AG08395 (cell line): ENCODE data around the gene SBNO1.
A peak's percentile ranks its signal among the peaks of the same experiment; 100 is the strongest.
"Not testable (repeated sequence)": the region's sequence is repeated elsewhere in the genome, so short reads cannot be mapped to it uniquely, and the experiment has no call there.

Experiments used
- DNase-seq: peaks from one replicate; pipeline ENCODE4 v3.0.0; 2012; ENCODE audit warnings: mixed read lengths, low spot score

The SBNO1 gene

DNA sequence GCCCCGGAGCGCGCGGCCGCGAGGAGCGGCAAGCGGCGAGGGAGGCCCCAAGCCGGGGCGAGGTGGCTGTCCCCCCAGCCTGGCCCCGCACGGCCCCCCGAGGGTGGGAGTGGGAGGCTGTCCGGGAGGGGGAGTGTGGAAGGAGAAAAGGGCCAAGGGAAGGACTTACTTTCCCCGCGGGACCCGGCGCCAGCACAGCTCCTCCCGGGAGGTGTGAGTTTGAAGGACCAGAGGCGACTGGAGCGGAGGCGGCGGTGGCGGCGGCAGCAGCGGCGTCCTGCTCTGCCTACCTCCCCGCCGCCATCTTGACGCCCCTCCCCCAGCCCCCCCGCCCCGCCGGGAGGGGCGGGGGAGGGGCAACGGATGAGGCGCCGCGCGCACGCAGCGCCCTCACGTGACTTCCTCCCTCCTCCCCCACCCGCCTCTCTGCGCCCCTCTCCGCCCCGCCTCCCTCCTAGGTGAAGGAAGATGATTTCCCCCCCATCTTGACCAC, at the start of gene SBNO1:
TSS of gene SBNO1 (minus strand) at position 316 of the 493 bp plus-strand sequence. CDS start 14,406 bp downstream, outside the sequence.
- peak; percentile 97 for DNase-seq

DNA sequence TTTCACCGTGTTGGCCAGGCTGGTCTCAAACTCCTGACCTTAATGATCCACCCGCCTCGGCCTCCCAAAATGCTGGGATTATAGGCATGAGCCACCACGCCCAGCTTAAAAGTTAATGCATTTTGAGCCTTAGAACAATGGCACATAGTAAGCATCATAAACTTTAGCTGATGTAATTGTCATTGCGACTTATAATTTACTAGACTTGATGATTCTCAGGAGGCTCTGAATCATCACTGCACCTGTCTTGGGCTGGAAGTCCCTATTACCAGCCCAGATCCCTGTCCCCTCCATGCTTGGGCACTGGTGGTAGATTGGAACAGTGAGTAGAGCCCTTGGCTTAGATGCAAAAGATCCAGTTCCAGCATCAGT, 45.4 kb upstream of the SBNO1 start:
- DNase-seq: no peak

GRCh38 chr12:123409284-123410040, 44.8 kb upstream of the SBNO1 start:
- DNase-seq: not testable (repeated sequence)

GRCh38 chr12:123408619-123409018, 44.0 kb upstream of the SBNO1 start:
- not testable (repeated sequence) for DNase-seq

- not testable (repeated sequence) for DNase-seq
Measured at GRCh38 chr12:123407934-123408333, 43.3 kb upstream of the SBNO1 start.

DNA sequence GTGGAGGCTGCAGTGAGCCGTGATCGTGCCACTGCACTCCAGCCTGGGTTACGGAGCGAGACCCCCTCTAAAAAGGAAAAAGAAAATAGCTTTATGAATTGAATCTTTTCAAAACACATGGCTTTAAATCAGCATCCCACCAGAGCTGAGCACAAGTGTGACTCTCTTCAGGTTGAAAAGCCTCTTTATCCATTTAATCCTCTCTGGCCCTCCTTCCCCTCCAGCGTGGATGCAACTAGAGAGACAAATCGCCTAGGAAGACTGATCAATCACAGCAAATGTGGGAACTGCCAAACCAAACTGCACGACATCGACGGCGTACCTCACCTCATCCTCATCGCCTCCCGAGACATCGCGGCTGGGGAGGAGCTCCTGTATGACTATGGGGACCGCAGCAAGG, 42.6 kb upstream of the SBNO1 start:
- not testable (repeated sequence) for DNase-seq

- DNase-seq: no peak
Measured at GRCh38 chr12:123404581-123404980, 39.9 kb upstream of the SBNO1 start.

DNA sequence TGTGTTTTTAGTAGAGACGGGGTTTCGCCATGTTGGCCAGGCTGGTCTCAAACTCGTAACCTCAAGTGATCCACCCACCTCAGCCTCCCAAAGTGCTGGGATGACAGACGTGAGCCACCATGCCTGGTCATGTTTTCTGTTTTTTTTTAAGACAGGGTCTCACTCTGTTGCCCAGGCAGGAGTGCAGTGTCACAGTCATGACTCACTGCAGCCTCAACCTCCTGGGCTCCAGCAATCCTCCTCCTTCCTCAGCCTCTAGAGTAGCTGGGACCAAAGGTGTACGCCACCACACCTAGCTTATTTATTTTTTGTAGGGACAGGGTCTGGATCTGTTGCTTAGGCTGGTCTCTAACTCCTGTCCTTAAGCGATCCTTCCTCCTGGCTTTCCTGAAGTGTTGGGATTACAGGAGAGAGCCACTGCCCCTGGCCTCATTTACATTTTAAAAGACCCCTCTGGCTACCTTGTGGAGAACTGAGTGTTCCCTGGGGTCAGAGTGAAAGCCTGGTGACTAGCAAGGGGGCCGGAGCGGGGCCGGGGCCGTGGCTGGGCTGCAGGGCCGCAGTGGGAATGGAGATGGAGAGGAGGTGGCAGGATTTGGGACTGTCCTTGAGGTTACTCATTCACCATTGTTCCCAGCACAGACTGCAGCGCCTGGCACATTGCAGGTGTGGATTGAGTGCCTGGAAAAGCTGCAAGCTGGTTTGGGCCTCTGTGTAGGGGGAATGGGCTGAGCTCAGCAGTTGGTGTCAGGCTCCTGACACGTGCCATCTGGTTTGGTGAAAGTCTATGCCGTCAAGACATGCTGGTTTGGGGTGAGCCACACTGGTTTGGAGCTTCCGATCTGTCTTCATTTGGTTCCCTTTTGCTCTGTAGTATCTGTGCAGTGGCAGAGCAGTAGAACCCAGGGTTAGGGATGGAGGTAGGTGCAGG, 37.4 kb upstream of the SBNO1 start:
- DNase-seq: no peak

DNA sequence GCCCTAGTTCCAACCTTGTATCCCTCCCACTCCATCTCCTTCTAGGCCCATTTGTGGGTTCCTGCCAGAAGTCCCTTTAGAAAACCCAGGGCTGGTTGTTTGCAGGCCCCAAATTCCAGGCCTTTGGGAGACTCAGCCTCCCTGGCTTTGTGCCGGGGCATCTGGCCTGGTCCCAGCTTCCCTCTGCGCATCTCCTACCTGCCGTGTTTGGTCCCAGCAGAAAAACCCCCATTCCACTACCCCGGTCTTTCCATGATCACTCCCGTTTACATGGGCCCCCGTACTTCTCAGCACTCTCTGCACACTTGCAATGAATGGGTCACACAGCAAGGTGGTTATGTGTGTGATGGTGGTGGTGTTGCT, 34.6 kb upstream of the SBNO1 start:
- DNase-seq: no peak

- DNase-seq: peak; percentile 90
Measured at GRCh38 chr12:123398550-123399254, 34.1 kb upstream of the SBNO1 start.

- peak; percentile 22 for DNase-seq
Measured at GRCh38 chr12:123398177-123398549, 33.5 kb upstream of the SBNO1 start.

DNA sequence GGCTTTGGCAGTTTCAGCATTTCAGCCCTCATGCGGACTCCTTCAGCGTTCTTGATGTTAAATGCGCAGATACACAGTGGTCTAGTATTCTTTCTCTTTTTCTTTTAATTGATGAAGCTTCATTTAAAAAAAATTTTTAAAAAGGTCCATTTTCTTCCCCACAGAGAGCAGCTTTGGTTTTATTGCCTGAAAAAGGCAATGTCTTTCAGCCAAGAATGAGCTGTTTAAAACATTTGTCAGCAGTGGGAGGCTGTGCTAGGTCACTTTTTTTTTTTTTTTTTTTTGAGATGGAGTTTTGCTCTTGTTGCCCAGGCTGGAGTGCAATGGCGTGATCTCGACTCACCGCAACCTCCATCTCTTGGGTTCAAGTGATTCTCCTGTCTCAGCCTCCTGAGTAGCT, 32.8 kb upstream of the SBNO1 start:
- peak; percentile 38 for DNase-seq

- no peak for DNase-seq
Measured at GRCh38 chr12:123396954-123397353, 32.3 kb upstream of the SBNO1 start.

DNA sequence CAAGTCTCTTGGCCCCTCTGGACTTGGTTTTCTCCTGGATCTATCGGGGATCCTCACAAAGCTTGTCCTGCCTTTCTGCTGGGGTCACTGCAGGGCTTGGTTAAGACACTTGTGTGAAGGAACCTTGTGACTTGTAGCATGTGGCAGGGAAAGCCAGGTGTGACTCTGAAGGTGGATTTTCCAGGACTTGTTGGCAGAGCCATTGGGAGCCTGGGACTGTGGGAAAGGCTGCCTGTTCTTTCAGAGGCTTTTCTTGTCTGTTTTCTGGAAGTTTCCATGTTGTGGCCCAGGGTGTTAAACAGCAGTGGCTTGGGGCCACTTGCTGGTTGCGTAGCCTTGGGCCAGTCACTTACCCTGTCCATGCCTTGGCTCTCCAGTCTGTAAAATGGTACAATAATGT, 31.9 kb upstream of the SBNO1 start:
- no peak for DNase-seq

- no peak for DNase-seq
Measured at GRCh38 chr12:123395236-123395635, 30.6 kb upstream of the SBNO1 start.

GRCh38 chr12:123393747-123394146, 29.1 kb upstream of the SBNO1 start:
- DNase-seq: no peak

- DNase-seq: peak; percentile 39
Measured at GRCh38 chr12:123391546-123392343, 27.1 kb upstream of the SBNO1 start.

DNA sequence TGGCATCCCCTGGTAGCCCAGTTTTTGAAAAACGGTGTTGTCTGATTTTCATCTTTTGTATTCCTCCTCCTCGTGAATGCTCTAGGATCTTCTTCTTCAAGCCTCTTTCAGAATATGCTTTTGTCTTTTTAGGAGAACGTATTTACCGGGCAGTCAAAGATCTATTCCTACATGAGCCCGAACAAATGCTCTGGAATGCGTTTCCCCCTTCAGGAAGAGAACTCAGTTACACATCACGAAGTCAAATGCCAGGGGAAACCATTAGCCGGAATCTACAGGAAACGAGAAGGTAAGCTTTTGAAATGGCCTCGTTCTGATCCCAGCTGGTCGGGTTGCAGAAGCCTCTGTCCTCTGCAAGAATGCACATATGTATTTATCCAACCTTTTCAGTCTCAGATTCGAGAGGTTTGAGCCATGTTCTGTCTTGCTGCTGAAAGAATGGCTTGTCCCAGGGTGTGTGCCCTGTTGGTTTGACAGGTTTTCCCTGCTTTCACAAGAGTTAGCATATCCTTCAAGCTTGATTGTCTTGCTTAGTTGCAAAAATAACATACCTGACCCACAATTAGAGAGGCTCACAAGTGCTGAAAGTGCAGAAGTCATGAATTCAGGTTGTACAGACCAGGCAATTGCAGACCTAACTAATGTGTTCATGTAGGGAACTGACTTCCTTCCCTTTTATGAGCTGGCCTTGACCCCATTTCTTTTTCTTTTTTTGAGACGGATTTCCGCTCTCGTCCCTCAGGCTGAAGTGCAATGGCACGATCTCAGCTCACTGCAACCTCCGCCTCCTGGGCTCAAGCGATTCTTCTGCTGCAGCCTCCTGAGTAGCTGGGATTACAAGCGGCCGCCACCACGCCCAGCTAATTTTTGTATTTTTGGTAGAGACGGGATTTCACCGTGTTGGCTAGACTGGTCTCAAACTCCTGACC, 26.1 kb upstream of the SBNO1 start:
- DNase-seq: no peak

- DNase-seq: peak; percentile 33
Measured at GRCh38 chr12:123389560-123390351, 25.1 kb upstream of the SBNO1 start.
